ENCODE results near the gene ANKRD40CL.
A peak's percentile ranks its signal among the peaks of the same experiment; 100 is the strongest.

ANKRD40CL gene

DNA sequence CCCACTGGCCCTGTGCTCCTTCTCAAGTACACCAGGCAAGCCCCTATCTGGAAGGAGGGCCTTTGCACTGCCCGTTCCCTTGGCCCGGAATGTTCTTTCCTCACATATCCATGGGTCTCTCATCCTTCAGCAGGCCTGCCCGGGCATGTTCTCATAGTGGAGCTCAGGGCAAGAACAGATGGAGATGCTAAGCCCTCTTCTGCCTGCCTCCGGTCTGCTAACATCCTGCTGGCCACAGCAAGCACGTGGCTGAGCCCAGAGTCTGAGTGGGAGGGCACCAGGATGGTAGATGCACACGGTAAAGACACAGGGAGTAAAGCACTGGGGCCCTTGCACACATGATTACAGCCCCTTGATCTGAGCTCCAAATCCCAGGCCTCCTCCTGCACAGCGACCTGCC lies 19.8 kb upstream of the ANKRD40CL start:
- ATAC-seq, result no peak

DNA sequence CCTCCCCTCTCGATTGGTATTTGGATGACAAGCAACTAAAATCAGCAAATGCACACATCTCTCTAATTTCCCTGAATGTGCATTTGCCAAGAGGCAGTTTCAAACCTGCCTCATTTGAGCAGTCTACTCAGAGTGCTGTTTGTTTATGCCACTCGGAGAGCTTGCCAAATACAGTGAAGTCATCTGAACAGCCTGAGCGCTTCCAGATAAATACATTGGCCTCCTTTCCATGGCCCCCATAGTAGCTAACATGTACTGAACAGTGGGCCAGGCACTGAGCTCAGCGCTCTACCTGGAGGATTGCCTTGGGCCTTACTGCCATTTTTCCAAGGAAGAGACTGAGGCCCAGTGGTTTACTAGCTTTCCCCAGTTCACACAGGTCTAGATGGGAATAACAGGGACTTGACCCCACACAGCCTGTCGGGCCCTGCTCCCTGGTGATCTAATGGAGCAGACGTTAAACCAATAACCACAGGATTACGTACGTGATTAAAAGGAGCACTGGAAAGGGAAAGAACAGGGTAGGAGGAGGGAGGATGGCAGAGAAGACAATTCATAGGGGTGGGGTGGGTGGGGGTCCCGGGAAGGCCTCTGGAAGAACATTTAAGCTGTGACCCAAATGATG lies 18.7 kb upstream of the ANKRD40CL start:
- DNase-seq (no peak), ATAC-seq (no peak)

More for the DNA sequence above, 19.8 kb upstream of the ANKRD40CL start:
- no peak for DNase-seq

DNA sequence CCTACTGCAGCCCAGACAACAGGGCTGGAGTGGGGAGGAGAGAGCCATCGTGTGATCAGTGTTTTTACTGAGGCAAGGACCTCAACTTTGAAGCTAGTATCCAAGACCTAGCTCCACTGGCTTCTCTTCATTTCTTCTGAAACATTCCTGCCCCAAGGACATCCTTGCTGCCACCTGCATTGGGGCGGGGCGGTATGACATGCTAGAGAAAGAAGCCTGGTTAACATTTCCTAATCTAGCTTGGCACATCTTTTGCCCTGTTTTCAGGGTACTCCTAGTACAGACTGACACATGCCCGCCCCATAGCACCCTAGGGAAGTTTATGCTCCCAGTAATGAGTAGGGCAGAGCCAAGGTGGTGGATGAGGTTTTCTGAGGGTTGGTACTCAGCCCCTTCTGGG lies 17.8 kb upstream of the ANKRD40CL start:
- DNase-seq (no peak), ATAC-seq (no peak)

DNA sequence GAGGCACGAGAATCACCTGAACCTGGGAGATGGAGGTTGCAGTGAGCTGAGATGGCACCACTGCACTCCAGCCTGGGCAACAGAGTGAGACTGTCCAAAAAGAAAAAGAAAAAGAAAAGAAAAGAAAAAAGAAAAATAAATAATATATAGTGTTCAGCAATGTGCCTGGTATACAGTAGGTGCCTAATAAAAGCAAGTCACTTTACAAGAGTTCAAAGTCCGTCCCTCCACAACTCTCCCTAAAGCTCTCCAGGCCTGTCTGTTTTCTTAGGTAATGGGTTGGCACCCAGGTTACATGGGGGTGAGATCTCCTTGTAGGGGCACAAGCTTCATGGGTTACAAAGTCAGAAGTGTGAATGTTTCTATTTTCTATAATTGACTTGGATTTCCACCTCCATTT lies 16.6 kb upstream of the ANKRD40CL start:
- DNase-seq (no peak), ATAC-seq (no peak)

DNA sequence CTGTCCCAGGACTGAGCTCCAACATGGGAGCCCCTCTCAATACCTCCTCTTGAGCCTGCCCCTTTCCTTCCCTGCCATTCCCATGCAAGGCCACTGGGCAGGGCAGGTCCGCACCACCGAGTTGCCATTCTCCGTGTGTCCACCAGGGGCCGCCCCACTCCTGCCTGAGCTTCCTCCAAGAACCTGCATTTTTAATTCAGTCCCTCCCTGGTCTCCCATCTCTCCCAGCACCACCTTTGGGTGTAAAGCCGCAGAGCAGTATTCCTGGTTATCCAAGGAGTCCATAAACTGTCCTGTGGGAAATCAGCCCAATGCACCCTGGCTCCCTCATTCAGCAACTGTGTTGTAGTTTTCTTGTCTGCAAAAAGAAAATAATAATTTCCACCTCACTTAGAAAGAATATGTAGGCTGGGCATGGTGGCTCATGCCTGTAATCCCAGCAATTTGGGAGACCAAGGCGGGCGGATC lies 15.9 kb upstream of the ANKRD40CL start:
- peak; percentile 80 for ATAC-seq
- DNase-seq, result peak; percentile 85

DNA sequence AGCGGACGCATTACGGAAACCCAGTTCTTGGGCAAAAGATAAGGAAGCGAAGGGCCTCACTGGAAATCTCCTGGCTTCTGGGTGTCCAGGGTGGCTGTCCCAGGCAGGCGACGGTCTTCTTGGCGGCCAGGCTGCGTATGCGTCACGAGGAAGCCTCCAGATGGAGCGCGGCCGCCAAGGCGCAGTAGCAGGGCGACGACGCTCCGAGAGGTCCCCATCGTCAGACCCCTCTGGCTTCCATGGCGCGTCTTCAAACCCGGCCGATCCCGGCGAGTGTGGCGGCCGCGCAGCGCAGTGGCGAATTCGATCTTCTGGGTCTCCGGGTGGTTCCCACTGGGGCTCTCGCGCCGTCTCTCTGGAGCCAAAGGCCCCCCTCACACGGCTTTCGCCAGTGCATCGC lies 13.8 kb upstream of the ANKRD40CL start:
- DNase-seq (no peak), ATAC-seq (no peak)

DNA sequence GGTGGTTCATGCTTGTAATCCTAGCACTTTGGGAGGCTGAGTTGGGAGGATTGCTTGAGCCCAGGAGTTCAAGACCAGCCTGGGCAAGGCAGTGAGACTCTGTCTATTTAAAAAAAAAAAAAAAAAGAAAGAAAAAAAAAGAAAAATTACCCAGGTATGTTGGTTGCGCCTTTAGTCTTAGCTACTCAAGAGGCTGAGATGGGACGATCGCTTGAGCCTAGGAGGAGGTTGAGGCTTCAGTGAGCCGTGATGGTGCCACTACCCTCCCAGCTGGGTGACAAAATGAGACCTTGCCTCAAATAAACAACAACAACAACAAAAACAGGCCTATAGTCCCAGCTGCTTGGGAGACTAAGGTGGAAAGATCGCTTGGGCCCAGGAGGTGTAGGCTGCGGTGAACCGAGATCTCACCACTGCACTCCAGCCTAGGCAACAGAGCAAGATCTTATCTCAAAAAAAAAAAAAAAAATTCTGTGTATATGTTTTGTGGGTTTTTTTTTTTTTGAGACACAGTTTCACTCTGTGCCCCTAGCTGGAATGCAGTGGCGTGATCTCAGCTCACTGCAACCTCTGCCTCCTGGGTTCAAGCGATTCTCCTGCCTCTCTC lies 12.5 kb upstream of the ANKRD40CL start:
- ATAC-seq (peak; percentile 41), DNase-seq (no peak)

DNA sequence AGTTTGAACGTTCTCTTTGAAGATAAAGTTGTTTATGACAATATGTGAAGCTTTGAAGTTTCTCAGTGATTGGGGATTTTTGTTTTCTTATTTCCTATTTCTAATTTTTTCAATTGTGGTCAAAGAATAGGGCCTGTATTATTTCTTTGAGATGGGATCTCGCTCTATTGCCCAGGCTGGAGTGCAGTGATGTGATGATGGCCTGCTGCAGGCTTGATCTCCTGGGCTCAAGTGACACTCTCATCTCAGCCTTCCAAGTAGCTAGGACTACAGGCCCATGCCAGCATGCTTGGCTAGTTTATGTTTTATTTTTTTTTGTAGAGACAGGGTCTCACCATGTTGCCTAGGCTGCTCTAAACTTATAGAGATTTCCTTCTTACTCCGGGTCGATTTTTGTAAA lies 11.7 kb upstream of the ANKRD40CL start:
- no peak for ATAC-seq
- DNase-seq, result no peak

DNA sequence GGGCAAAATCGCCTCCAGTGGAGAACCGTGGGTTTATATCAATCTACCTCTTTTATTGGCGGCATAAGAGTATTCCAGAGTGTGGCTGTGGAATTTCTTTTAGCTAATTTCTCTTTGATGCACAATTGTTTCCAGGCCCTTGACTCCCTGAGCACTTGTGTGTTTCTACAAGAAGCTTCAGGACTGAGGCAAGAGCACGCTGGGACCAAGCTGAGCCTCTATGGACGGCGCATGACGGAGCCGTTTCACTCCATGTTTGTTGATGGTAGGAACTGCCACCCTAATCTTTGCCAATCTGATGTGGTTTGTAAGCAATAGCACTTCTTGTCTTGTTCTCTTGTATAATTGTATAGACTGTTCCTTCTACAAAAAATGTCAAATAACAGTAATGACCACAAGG lies 11.2 kb upstream of the ANKRD40CL start:
- ATAC-seq (no peak), DNase-seq (no peak)

DNA sequence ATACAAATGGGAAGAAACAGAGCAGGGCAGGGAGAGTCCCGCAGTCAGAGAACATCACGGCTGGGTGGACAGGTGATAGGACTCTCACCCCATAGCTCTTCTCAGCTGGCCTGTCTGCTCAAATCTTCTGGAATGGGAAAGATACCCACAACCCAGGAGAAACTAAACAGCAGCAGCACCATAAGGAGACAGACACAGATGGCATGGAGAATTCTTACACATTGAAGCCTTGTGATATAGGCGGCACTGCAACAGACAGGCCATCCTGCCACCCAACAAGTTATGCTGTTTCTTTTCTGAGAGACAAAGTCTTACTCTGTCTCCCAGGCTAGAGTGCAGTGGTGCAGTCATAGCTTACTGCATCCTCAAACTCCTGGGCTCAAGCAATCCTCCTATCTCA lies 8.6 kb upstream of the ANKRD40CL start:
- DNase-seq, result no peak
- no peak for ATAC-seq

DNA sequence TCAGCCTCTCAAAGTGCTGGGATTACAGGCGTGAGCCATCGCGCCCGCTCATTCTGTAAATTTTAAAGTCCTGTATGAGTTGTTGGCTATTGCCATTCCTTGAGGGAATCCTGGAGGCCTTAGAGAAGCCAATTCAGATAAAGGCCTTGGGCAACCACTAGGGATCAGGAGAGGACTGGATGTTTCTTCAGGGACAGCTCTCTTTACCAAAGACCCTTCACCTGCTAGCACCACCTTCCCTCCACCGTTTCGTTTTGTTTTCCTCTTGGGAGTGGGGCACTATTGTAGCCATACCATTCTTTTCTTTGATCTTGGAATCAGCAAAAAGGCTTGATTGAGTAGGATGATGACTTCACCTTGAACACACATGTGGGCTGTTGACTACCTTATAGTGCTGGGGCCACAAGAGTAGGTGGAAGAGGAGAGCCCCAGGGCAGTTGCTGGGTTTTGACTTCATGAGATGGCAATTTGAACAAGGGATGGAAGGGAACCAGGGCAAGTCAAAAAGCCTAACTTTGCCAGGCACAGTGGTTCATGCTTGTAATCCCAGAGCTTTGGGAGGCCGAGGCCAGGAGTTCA lies 7.0 kb upstream of the ANKRD40CL start:
- no peak for DNase-seq

DNA sequence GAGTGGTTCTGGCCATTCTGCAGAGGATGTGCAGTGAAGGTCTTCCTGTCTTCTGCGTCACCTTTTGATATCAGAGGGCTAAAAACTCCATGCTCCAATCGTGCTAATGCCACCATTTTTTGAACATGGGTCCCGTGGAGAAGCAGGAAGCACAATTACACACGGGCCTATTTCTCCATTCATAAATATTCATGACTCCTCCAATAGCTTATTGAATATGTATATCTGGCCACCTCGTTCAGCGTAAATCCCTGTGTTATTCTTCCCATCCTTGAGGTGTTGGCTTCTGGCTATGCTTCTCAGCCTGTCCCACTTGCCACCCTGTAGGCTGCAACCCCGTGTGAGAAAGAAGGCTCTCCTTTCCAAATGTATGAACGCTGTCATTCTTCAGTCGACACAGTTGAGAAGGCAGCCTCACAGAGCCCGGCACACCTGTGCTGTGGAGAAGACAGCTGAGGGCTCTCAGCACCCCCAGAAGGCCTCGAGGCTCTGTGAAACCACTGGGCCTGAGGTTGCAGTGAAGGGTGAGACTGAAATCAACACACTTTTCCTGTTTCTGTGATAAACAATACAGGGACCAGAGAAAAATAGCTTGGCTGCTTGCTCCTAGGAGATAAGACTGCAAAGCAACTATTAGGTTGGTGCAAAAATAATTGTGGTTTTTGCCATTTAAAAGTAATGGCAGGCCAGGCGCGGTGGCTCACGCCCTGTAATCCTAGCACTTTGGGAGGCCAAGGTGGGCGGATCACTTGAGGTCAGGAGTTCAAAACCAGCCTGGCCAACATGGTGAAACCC lies 4.9 kb upstream of the ANKRD40CL start:
- ATAC-seq, result no peak
- no peak for DNase-seq

More for the DNA sequence above, 7.0 kb upstream of the ANKRD40CL start:
- no peak for ATAC-seq

DNA sequence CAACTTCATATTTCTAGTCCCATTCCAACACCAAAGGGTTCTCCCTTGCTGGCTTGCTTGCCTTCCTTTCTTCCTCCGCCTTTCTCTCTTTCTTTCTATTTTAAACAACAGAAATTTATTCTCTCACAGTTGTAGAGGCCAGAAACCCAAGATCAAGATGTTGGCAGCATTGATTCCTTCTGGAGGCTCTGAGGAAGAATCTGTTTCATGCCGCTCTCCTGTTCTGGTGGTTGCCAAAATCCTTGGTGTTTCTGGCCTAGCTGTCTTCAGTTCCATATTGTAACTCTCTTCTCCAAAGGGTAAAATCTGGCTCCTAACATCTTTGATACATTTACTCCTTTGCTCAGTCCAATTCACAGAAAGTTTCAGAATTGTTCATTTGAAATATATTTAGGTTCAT lies 3.0 kb upstream of the ANKRD40CL start:
- no peak for ATAC-seq

DNA sequence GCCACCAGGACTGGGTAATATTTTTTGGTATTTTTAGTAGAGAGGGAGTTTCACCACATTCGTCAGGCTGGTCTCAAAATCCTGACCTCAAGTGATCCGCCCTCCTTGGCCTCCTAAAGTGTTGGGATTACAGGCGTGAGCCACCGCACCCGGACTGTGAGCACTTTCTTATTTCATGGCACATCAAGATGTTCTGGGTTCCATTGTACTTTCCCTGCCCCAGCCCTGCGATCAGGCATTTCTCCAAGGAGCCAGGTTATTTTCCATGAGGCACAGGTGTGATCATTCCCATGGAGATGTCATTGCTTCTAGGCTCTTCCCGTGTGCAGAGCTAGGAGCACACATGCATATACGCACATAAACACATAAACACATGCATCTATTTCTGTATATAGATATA lies 2.6 kb upstream of the ANKRD40CL start:
- DNase-seq (no peak), ATAC-seq (no peak)

More for the DNA sequence above, 3.0 kb upstream of the ANKRD40CL start:
- no peak for DNase-seq

DNA sequence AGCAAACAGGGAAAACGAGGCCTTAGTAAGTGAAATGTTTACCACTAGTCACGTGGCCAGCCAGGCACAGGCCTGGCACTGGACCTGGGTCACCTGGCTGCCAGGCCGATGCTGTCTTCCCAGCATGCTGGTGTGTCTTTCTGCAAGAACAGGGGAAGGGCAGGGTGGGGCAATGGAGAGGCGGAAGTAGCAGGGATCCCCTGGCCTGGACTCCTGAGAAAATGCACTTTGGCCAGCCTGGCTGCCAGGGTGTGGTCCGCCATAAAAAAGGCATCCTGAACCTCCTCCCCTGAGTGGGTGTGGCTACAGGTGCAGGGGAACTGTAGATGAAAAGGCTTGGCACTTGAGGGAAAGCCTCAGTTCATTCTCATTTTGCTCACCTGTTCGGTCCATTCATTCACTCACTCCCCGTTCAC lies 1.0 kb upstream of the ANKRD40CL start:
- no peak for DNase-seq
- ATAC-seq, result no peak

DNA sequence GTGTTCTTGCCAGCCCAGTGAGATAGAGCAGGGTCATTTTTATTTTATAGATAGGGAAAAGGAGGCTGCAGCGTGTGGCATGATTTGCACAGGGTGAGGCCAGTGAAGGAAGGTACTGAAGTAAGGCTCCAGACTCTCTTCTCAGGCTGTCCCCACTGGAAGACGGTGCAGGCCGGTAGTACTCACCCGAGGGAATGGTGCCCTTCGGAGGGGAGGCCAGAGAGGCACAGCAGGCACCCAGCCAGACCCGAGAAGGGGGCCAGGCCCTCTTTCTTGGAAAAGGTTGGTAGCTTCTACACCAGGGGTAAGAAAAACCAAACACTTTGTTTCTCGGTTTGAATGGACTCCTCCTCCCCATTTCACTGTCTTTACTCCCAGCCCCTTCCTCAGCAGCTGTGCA lies 288 bp downstream of the ANKRD40CL start:
- DNase-seq, result no peak
- ATAC-seq, result no peak

DNA sequence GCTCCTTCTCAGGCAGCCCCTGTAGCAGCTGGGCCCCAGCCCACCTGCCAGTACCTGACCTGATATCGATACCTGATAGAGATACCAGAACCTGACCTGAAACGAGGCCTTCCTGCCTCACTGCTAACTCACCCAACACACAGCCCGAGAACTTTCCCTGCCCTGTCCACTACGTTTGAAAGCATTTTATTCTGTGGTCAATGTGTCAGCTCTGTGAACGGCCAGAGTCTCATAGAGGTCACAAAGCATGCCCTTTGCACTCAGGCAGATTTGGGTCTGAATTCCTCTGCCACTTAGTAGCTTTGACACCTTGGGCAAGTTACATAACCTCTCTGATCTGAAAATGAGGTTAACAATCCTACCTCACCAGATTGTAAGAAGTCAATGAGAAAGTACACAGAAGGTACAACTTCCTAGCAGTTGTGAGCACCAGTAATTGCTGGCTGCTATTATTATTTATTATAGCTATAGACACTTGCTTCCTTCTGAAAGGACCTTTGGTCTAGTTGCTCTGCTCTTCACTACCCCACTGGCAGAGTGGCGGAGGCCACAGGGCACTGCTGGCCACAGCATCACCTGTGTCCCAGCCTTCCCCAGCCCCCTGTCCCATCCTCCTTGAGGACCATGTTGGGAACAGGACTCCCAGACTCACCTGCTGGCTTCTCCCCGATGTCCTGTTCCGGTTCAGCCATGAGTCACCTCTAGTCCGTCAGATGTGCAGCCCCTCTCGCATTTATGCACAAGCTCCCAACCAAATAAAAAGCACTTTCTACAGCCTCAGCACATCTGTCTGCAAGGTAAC lies 895 bp downstream of the ANKRD40CL start:
- ATAC-seq (no peak), DNase-seq (no peak)

DNA sequence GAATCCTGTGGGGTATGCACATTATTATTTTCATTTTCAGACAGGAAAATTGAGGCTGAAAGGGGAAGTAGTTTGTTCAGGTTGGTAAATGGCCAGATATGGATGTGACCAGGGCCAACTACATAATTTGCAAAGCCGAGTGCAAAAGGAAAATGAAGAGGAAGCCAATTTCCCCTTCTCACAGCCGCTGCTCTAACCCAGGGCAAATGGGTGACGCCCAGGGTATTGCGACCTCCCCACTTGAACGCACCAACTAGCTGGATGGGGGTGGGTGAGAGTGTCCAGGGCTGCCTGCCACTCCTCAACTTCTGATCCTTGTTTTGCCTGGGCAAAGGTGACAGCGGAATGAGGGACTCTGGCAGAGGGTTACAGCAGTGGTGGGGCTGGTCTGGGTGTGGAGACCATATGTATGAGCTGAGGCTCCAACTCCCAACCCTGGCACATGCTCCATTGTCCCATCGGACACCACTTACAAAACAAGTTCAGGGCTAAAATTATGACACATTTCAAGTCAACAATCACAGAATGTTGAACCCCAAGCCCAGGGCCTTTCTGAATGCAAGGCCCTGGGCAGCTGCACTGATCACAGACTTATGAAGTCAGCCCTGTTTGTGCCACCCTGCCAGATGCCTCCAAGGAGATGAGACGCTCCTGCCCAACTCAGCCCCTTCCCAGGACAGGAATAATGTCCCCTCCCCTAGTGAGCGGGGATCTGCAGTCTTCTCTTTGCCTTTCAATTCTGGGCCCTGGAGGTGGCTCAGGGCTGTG lies 1.7 kb downstream of the ANKRD40CL start:
- ATAC-seq (no peak), DNase-seq (no peak)

DNA sequence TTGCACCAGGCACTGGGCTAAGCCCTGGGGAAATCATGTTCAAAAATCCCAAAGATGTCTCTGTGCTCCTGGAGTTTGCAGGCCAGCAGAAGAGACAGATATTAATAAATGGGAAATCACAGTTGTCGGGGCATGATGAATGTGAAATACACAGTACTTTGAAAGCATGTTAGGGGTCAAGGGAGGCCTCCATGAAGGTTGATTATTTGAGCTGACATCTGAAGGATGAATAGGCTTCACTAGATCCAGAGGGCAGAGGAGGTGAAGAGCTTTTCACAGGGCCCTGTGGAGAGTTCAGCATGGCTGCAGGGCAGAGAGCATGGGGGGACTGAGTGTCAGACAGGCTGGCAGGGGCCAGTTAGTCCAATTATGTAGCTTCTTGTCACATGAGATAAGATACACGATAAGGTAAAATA lies 2.6 kb downstream of the ANKRD40CL start:
- ATAC-seq (no peak), DNase-seq (no peak)

DNA sequence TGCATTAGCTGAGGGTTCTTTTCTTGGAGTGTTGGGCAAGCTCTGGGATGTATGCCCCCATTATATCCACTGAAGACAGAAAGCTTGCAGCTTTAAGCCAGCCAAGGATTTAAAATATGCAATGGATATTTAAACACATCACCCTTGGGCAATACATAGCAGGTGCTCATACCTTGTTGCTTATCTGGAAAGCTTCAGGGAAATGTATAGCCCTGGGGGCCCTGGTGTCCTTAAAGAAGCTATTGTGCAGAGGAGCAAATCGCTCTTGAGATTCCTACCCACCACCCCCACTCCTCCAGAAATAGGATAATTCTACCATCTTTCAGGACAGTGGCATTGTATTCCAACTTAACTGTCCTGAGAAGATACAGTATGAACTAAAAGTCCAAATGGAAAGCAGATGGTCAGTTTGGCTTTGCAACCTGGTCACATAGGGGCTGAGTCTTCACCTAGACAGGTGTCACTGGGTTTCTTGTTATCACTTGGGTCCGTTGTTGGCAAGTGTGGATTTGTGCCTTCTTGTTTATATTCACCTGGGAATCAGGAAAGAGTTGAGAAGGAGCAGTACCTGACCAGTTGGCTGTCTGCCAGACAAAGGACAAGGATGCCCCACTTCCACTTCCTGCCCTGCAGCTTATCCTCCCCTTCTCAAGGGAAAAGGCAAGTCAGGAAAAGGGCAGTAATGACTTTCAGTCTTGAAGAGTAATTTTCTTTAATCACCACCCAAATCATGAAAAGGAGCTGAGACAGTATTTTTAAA lies 3.4 kb downstream of the ANKRD40CL start:
- DNase-seq (no peak), ATAC-seq (no peak)

DNA sequence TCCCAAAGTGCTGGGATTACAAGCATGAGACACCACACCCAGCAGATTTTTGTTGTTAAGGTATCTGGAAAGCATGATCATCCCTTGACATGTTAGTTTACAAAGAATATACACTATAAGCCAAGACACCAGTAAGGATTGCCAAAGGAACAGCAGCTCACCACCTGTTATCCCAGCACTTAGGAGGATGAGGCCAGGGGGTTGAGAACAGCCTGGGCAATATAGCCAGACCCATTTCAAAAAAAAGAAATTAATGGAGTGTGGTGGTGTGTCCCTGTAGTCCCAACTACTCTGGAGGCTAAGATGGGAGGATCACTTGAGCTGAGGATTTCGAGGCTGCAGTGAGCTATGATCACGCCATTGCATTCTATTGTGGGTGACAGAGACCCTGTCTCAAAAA lies 5.1 kb downstream of the ANKRD40CL start:
- no peak for DNase-seq
- ATAC-seq, result no peak

Measured in stimulated activated naive CD8-positive, alpha-beta T cell treated with anti-CD3 and anti-CD28 coated beads, Interleukin-15, Interleukin-2, amounts not matched to agents 100 U/mL and 50 U/mL, for 24 hours (primary cell).